Measurements from ENCODE around the gene NADSYN1. TPM values are rescaled to one million over a fixed set of nuclear protein-coding genes. Genes with fewer than 3 reads are reported as not detected.

NADSYN1 gene
- total and polyA plus RNA-seq, 8 donors = 53.2 to 78.9 (median 61.9) TPM

DNA sequence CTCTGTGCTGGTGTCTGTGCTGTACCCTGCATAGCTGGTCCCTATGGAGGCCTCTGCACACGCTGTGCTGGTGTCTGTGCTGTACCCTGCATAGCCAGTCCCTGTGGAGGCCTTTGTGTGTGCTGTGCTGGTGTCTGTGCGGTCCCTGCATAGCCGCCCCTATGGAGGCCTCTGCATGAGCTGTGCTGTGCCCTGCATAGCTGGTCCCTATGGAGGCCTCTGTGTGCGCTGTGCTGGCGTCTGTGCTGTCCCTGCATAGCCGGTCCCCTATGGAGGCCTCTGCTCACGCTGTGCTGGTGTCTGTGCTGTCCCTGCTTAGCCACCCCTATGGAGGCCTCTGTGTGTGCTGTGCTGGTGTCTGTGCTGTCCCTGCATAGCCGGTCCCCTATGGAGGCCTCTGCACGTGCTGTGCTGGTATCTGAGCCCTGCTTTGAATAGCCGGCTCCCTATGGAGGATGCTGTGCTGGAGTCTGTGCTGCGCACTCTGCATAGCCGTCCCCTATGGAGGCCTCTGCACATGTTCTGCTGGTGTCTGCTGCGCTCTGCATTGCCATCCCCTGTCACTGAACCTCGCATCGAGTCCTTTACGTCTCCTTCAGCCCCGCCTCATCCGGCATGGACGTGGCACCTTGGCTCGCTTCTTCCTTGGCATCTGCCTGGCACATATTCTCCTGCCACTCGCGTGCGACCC is 6.2 kb downstream of the NADSYN1 start:
- intact Hi-C loops (cut with DNase I) = no loop called here
- Histone ChIP-seq H3K4me1 (peaks cover 0 to 13% of the 10 kb centered on the region in 2 donors), H3K9me3 (no peaks in the 10 kb centered on the region), H3K36me3 (peaks cover 0 to 94% of the 10 kb centered on the region in 2 donors), H3K4me3 (no peak overlapping the region), H3K27me3 (no peaks in the 10 kb centered on the region), H3K27ac (no peak overlapping the region)
- TF ChIP-seq, protein P1, sequence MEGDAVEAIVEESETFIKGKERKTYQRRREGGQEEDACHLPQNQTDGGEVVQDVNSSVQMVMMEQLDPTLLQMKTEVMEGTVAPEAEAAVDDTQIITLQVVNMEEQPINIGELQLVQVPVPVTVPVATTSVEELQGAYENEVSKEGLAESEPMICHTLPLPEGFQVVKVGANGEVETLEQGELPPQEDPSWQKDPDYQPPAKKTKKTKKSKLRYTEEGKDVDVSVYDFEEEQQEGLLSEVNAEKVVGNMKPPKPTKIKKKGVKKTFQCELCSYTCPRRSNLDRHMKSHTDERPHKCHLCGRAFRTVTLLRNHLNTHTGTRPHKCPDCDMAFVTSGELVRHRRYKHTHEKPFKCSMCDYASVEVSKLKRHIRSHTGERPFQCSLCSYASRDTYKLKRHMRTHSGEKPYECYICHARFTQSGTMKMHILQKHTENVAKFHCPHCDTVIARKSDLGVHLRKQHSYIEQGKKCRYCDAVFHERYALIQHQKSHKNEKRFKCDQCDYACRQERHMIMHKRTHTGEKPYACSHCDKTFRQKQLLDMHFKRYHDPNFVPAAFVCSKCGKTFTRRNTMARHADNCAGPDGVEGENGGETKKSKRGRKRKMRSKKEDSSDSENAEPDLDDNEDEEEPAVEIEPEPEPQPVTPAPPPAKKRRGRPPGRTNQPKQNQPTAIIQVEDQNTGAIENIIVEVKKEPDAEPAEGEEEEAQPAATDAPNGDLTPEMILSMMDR (IDR thresholded peaks at IDR 0.05) = no peak
- DNase-seq (no peak), ATAC-seq (no peak)

DNA sequence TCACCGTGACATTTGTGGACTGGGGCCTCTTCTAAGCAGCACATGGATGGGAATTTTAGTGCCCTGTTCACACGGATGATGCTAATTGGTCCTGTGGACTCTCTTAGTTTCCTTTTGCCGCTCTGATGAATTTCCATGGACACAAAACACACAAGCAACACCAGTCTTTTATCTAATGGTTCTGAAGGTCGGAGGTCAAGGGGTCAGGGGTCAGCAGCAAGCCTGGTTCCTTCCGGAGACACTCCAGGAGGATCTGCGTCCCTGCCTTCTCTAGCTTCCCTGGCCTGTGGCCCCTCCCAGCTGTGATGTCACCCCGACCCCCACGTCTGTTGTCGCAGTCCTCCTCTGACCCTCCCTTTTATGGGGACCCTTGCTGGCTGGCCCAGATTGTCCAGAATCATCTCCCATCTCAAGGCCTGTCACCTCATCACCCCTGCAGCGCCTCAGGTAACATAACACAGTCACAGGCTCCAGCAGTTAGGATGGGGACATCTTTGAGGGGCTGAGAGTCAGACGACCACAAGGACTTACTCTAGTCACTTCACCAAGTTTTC is 6.8 kb downstream of the NADSYN1 start:
- intact Hi-C loops (cut with DNase I) = no loop called here
- Histone ChIP-seq H3K4me1 (peaks cover 0 to 6% of the 10 kb centered on the region in 2 donors), H3K27ac (no peak overlapping the region), H3K4me3 (no peak overlapping the region), H3K36me3 (peaks cover 0 to 97% of the 10 kb centered on the region in 2 donors), H3K27me3 (no peaks in the 10 kb centered on the region), H3K9me3 (no peaks in the 10 kb centered on the region)
- DNase-seq (no peak), ATAC-seq (no peak)
- TF ChIP-seq, protein P1 (IDR thresholded peaks at IDR 0.05) = no peak

DNA sequence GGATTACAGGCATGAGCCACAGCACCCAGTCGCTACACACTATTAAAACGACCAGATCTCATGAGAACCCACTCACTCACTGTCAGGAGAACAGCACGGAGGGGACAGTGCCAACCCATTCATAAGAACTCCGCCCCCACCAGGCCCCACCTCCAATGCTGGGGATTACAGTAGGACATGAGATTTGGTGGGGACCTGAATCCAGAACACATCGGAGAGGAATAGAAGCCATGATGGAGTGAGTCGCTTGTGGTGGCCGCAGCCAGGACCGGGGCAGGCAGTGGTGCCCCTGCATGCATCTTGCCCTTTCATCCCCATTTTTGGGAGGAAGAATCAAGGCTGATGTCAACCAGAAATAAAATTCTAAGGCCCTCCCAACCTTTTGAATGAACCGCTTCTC is 8.7 kb downstream of the NADSYN1 start:
- intact Hi-C loops (cut with DNase I) = no loop called here
- Histone ChIP-seq H3K9me3 (no peaks in the 10 kb centered on the region), H3K4me1 (no peaks in the 10 kb centered on the region), H3K27ac (no peak overlapping the region), H3K27me3 (no peaks in the 10 kb centered on the region), H3K4me3 (no peak overlapping the region), H3K36me3 (peaks cover 0 to 95% of the 10 kb centered on the region in 2 donors)
- ATAC-seq (no peak), DNase-seq (no peak)
- TF ChIP-seq, protein P1 (IDR thresholded peaks at IDR 0.05) = no peak

DNA sequence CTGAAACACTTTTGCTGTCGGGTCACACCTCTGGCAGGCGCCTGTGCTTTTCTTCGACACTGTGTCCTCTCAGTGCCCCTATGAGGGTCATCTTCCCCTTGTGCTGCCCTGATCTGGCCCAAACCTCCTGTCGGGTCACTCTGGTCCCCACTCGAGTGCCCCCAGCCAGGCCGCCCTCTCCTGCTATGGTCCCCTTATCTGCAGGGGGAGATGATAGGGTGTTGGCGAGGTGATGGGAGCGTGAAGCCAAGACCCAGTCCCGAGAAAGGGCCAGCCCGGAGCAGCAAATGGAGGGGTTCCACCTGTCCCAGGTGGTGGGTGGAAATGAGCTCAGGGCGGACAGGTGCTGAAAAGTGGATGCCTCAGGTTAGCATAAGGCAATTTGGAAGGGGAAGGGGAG is 9.7 kb downstream of the NADSYN1 start:
- no peak for ATAC-seq
- TF ChIP-seq, protein P1 (IDR thresholded peaks at IDR 0.05) = no peak

DNA sequence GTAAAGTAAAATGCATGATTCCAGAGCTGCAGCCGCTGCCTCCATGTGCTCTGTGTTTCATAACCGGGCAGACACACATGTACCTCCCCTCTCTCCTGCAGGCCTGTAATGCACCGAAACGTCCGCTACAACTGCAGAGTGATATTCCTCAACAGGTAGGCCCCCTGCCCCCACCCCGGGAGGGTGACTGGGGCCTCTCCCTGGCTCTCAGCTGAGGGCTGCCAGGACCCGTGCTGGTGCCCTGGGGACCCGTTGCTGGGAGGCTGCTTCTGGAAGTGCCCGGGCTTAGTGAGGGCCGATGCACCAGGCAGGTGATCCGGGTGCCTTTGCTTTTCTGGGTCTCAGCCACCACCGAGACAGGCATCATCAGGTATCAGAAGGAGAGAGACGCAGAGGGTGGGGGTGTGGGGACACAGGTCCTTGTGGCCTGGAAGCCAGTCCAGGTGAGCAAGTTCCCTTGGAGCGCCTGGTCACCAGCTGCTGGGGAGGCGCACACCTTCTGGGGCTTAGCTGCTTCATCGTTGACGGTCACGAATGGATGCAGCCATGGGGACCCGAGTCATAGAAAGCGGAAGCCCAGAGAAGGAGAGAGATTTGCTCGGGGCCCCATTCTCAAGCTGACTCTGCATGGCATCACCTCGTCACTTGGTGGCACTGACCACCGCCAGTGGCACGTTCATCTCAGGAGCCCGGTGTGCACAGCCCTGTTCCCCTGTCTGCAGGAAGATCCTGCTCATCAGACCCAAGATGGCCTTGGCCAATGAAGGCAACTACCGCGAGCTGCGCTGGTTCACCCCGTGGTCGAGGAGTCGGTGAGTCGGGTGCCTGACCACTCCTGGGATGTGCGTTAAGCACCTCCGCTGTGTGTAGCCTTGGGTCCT is 10.6 kb downstream of the NADSYN1 start:
- DNase-seq (no peak), ATAC-seq (no peak)
- intact Hi-C loops (cut with DNase I) = no loop called here
- no peaks in the 10 kb centered on the region for H3K27me3 ChIP-seq
- H3K36me3 ChIP-seq = peaks cover 0 to 90% of the 10 kb centered on the region in 2 donors
- no peak overlapping the region for H3K4me3 ChIP-seq
- no peaks in the 10 kb centered on the region for H3K9me3 ChIP-seq
- TF ChIP-seq, protein P1 (IDR thresholded peaks at IDR 0.05) = no peak
- no peak overlapping the region for H3K27ac ChIP-seq
- H3K4me1 ChIP-seq = no peaks in the 10 kb centered on the region

More for the DNA sequence above, 9.7 kb downstream of the NADSYN1 start:
- Histone ChIP-seq H3K4me1 (no peaks in the 10 kb centered on the region), H3K4me3 (no peak overlapping the region), H3K27me3 (no peaks in the 10 kb centered on the region), H3K36me3 (peaks cover 0 to 95% of the 10 kb centered on the region in 2 donors), H3K27ac (no peak overlapping the region), H3K9me3 (no peaks in the 10 kb centered on the region)
- intact Hi-C loops (cut with DNase I) = no loop called here
- DNase-seq = no peak
